Stimulated activated CD4-positive, alpha-beta T cell treated with anti-CD3 and anti-CD28 coated beads, TNF-alpha, amount 100 ng/mL, for 1 hour (primary cell): Measurements from ENCODE around the gene UNC5B.

Experiments used
- DNase-seq, 3 donors: peaks; one replicate each; pipeline ENCODE4 v3.0.0-alpha.2; 2020; ENCODE audit warnings: low read depth in 3 of 3, low spot score in 1 of 3

Gene UNC5B

DNA sequence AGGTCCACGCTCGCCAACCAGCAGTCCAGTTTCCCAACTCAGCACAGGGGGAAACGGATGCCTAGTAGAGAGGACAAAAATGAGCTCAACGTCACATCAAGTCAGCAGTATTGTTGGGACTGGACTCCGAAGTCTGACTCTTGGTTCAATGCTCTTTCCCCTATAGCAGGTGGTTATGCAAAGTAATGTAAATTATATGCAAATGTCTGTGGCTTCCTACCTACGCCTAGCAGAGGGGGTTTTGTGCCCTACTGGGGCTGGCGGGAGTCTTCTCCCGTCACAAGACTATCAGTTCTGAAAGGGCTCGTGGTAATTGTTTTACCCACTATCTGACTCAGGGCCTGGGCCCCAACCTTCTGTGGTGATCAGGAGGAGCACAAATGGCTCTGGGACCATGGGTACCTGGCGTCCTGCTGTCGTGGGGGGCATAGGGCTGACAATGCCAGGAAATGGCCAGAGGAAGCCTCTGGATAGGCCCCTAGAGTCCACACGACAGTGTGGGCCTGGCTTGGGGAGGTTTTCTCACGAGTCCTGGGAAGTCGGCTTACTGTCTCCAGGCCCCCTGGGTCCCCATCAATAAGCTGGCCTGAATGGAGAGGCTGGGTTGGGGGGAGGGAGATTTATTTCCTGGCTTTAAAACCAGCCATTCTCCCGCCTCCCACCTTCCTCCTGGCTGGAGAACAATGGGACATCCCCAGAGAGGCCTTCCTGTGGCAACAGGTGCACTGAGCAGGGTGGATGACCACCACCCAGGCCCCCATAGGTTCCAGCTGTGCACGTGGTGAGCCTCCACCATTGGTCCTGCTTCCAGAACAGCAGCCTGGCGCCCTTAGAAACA is 41.8 kb downstream of the UNC5B start:
- no peak for DNase-seq

DNA sequence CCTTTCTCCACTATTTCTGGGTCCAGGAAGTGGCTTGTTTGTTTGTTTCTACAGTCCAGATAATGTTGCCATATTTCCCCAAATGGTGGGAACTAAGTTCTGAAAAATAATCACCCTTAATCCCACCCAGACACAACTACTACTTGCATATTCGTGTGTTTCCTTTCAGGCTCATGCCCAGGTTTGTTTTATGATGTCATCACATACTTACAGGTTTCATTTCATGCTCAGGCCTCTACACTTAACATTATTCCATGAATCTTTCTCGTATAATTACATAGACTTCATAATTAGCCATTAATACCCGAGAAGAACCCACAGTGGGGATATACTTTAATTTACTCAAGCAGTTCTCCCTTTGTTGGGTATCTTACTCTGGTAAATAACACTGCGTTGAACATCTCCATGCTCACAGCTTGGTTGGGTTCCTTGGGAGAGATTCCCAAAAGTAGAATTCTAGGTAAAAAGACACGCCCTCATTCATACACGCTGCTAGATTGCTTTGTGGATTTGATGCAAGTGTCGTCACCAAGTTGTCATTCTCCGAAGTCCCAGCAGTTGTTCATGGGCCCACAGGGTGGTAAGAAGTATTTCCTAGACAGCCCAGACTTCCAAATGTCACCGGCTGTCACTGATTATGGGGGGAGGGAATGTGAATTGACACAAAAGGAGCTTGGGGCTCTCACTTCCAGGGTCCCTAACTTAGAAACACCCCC is 42.6 kb downstream of the UNC5B start:
- no peak for DNase-seq

DNA sequence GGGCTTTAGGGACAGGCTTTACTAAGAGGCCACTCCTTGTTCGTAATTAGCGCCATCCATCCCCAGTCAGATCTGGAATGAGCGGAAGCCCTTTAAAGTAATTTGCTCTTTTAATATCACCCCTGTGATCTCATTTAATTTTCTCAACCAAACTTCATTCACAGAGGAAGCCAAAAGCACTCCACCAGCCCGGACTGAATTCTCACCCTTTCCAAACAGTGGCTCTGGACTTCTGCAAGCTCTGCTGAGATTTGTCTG is 43.1 kb downstream of the UNC5B start:
- no peak for DNase-seq

DNA sequence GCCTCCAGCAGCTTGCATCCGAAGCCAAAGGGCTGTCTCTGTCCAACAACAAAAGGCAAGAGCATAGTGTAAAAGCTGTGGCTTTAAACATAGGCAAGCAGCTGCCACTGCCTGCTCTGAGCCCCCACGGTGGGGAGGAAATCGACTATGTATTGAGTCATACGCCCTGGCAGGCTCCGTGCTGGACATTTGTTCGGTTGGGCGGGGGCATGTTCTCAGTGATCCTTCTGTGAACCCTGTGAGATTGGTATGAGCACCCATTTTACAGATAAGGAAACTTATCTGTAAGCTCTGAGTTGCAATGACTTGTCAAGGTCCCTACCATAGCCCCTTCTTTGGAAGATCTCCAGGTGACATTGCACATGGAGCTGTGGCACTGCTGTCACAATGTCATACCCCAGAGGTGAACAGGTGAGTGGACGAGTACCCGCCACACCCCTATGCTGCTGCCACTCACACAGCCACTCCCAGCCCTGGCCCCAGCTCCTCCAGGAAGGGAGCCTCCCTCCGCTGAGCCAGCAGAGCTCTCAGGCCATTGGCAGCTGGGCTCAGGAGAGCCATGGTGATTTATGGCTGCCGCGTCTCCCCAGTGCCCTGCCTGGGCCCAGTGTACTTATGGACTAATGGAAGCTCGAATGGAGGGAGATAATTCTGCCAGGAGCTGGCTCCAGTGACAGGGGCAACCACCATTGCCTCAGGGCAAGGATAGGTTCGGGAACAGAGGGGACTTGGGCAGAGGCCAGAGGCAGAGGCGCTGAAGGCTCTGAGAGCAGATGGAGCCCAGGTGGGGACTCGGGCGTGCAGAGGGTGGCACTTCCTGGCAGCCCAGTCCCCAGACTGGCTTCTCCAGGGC is 43.7 kb downstream of the UNC5B start:
- DNase-seq, result no peak

DNA sequence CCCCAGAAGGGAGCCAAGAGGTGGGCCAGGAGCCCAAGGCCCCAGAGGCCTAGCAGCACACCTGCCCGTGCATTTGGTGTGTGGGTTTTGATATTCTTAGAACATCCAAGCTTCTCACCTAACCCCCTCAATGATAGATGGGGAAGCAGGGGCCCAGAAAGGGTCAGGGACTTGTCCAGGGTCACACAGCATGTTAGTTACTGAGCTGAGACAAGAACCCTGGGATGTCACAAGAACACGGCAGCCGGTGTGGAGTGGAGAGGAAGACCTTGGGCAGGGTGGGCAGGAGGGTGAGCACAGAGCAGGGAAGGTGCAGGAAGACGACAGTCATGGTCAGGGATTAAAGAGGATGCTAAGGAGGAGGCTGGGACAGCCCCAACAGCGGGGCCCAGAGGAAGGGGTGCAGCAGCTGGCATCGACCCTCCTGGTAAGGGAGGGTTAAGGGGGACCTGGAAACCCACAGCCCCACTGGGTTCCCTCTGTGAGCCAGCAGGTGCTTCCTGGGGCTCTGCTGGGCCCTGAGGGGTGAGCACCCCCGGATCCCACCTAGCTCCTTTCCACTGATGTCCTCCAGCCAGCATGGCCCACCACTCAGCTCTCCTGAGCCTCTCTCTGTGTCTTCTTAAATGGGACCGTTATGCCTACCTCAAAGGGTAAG is 44.4 kb downstream of the UNC5B start:
- no peak for DNase-seq

DNA sequence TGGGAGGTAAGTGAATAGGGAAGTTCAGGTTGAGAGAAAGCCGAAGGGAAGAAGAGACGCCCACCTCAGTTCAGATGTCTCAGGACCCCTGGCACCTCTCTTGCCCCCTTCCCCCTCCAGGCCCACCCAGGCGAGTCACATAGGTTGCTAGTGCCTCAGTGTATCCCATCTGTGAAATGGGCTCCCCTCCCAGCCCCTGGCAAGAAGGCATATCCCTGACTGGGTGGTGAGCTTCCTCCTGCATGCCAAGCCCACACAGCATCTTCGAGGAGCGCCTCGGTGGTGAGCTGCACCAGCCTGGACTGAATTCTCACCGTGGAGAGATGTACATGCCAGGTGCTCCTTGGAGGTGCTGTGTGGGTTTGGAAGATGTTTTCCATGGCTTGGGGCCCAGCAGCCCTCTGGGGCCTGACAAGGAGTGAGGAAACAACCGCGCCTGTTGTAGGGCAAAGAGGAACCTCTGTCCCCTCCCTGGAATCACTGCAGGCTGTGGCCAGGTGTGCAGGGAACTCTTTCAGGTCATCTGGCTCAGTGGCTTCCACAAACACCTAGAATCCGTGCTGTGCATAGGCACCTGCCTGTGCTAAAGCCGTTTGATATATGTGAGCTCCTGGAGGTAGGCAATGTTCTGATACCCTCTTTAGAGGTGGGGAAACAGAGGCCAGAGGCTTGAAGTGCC is 45.1 kb downstream of the UNC5B start:
- no peak for DNase-seq

DNA sequence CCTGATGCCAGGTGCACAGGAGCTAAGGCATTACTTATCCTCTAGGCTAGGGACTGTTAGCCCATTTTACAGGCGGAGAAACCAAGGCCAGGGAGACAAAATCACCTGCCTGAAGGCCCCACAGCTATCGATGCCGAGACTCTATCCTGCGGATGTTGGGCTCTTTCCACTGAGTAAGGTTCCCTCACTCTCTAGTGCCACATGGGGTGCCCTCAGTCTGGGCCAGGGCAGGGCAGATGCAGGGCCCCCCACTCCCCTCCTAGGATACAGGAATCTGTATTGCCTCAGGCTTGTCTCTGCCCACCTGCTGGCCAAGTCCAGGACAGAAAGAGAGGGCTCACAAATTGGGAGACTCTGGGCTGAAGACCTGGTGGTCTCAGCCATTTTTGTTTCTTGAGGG is 45.7 kb downstream of the UNC5B start:
- DNase-seq, result no peak

DNA sequence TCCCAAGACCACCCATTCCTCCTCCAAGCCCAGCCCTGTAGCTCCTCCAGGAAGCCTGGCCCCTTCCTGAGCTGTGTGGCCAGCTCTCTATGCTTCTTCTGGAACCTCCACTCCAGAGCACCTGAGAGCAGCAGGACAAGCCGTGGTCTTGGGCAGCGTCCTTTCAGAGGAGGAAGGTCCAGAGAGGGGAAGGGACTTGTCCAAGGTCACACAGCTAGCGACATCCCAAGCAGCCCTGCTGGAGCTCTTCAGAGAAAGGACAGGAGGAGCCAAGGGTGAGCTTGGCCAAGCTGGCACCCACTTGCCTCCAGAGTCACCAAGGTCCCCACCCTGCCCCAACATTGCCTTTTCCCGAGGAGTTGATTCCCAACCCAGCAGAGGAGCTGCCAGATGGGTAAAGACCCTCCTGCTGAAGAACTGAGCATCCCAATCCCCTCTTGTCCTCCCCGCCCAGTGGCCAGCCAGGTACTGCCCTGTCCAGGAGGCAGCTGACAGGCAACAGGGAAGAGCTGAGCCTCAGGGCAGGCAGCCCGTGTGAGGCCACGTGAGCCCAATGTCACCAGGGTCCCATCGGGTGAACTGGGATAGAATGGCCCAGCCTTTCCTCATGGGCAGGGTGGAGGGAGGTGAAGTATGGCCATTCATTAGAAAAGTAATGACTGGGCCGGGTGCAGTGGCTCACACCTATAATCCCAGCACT is 46.2 kb downstream of the UNC5B start:
- no peak for DNase-seq

DNA sequence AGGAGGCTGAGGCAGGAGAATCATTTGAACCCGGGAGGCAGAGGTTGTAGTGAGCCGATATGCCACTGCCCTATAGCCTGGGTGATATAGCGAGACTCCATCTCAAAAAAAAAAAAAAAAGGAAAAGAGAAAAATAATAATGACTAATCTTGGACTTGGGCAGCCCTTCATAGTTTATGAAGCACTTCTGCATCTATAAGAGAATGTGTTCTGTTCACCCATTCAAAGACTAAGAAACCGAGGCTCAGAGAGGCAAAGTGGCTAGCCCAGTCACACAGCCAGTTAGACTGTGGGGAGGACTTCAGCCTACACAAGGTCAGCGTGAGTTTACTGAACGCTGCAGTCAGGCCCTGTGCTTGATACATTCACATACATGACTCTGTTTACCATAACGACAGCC is 46.9 kb downstream of the UNC5B start:
- no peak for DNase-seq

DNA sequence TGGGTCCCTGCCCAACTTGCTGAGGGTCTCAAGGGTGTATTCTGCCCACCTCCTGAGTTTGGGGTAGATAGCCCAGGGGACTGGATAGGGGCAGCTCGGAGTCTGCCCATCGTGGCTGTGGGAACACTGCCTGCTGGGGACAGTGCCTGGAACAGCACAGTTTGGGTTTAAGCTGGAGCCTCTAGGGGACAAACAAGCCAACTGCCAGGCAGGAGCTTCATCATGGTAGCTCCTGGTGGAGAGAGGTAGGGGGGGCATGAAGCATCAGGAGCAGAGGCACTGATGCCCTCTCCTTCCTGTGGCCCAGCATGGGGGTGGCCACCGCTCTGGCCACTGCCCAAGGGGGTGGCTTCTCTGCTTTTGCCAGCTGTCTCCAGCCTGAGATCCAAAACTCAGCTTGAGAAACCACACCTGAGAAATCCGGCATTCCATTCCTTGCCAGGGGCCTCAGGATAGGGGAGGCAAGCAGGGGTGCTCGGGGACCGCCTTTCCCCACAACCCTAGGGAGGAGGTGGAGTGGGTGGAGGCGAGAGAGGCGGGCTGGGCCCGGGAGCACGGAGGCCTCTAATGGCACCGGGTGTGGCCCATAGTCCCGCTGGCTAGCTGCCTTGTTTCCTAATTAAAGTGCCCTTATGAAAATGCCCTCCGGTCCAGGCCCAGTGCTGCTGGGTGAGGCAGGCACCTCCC is 47.6 kb downstream of the UNC5B start:
- no peak for DNase-seq

DNA sequence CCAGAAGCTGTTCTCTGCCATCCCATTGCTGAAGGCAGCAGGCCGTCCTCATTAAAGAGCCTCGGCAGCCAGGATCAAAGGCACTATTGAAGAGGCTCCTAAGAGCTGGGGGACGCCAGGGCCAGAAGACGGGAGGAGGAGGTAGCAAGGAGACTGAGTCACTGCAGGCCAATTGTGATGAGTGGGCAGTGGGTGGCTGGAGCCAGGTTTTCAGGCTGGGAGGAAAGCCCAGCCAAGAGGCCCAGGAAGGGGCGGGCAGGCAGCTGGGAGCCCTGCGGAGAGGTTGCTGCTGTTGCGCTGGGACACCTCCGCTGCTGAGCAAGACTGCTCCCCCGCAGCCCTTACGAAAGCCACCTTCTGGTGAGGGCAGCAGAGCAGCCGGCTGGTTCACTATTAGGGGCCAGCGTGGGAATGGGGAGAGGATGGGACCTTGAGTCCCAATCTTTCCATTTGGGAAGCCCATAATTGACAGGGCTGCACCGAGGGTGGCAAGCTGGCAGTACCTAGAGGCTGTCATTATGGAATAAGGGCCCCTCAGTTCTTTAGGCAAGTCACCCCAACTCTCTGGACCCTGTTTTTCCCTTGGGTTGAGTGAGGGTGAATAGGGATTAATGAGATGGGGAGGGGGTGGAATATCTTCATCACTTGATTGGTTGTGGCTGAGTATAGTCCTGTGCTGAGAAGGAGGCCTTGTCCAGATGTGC is 48.4 kb downstream of the UNC5B start:
- DNase-seq, result no peak

DNA sequence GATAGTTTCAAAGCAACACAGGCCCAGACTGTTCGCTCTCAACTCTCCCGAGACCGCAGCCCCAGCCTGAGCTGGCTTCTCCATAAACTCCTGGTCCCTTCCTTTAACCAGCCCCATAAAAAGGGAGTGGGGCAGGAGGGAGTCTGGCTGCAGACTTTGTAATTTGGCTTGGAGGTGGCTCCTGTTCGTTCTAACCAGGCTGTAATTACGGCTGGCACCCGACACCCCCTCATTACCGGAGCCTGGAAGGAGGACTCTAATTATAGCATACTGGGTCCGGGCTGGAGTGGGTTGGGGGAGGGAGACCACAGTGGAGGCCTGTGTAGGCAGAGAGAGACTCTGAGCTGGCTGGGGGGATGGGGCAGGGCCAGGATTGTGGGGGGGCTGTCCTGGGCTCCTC is 49.7 kb downstream of the UNC5B start:
- no peak for DNase-seq

DNA sequence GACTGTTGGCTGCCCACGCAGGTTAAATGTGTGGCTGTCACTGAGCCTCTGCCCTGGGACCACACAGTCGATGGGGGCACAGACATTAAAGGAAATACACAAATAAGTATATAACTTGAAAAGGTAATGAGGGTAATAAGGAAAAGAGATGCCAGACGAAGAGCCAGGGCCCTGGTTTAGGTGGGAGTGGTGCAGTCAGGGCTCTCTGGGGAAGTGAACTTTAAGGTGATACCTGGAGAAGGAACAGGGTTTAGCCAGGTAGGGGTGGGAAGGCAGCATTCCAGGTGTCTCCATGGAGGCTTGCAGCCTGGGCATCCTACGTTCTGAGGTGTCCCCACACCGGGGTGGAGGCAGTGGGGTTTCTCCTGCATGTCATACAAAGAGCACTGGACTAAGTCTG is 50.4 kb downstream of the UNC5B start:
- DNase-seq, result no peak

DNA sequence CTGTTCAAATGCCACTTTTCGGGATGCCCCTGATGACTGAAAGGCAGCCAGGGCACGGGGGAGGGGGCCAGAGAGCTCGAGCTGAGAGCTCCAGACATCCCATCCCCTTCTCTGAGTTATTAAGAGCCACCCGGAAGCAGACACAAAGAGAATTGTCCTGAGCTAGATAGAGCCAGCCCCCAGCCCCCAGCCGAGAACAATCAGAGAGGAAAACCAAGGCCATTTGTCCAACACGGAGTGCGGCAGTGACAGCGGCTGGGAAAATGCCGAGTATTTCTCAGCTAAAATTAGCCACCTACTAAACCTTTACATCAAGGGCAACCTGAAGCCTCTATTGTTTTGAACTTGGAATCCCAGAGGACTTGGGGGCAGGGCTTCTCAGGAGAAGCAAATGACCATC is 51.0 kb downstream of the UNC5B start:
- no peak for DNase-seq

DNA sequence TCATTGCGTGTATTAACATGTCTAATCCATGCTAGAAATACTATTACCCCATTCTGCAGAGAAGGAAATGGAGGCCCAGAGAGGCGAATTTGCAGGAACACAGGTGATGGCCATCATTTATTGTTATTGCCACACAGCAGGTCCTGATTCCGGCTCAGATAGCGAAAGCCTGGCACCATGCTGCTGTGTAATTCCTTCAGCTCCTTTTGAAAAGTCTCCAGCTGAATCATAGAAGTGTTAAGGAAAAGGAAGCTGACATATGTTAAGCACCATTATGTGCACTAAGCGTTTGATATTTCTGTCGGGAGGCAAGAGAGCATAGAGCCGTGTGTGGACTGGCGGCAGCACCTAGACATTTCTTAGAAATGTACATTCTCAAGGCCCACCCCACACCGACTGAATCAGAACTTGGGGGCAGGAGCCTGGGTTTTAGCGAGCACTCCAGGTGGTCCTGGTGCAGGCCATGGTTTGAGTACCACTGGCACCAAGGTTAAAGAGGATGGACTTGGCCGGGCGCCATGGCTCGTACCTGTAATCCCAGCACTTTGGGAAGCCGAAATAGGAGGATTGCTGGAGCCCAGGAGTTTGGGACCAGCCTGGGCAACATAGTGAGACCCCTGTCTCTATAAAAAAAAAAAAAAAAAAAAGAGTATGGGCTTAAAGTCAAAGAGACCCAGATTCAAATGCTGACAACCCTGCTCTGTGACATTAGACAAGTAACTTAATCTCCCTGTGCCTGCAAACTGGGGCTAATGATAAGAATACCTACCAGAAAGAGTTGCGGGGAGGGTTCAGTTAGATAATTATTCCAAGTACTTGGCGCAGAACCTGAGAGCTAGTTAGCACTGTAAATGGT is 52.2 kb downstream of the UNC5B start:
- DNase-seq, result no peak

DNA sequence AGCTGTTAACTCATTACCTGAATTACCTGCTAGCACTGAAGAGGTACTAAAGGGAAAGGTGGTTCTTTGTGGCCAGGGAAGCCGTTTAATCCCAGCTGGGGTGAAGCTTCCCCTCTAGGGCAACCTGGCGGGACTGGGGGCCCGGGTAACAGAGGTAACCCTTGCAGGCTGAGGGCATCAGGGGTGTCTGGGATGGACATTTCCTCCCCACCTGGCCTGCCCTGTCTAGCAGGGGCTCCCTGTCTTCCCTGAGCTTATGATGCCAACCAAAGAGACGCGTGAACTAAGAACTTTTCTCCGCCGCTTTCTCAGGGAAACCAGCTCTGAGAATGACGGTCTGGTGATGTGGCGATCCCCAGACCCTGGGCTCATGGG is 52.8 kb downstream of the UNC5B start:
- no peak for DNase-seq

DNA sequence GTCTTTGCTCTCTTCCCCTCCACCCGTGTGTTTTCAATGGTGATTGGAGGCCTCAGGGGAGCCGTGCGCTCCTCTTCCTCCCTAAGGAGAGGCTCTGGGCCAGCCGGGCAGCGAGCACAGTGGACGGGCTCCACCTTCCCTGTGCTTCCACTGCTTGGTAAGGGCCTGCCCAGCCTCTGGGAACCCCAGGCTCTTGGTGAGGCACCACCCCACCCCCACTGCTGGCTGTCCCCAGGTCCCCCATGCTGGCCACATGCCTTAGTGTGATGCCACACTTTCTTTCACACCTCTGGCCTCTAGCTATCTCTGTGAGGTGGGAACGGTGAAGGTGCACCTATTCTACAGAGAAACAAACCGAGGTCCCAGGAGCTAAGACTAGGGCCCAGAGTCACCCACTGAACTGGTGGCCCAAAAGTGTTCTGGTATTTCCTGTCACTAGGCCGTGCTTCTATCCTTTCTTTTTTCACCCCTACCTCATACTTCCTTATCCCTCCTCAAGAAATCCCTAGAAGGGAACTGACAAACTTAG is 53.3 kb downstream of the UNC5B start:
- no peak for DNase-seq
